Stimulated activated CD4-positive, alpha-beta T cell treated with anti-CD3 and anti-CD28 coated beads, Interleukin-2, amount 100 ng/mL, for 48 hours (primary cell): ENCODE results near the gene SPATA20.

Experiments used
- DNase-seq, 2 donors: peaks; one replicate each; pipeline ENCODE4 v3.0.0-alpha.2; 2020

The SPATA20 gene

GRCh38 chr17:50547035-50547735 is at the start of gene SPATA20:
TSS of gene SPATA20 (plus strand) at chr17:50547174. CDS start at chr17:50547209, 35 bp downstream.
- peak; percentile 77 to 84 for DNase-seq

GRCh38 chr17:50498021-50498874 is 48.7 kb upstream of the SPATA20 start:
- DNase-seq = no peak

GRCh38 chr17:50499270-50499669 is 47.7 kb upstream of the SPATA20 start:
- DNase-seq = no peak

GRCh38 chr17:50499721-50500120 is 47.3 kb upstream of the SPATA20 start:
- DNase-seq = no peak

DNA sequence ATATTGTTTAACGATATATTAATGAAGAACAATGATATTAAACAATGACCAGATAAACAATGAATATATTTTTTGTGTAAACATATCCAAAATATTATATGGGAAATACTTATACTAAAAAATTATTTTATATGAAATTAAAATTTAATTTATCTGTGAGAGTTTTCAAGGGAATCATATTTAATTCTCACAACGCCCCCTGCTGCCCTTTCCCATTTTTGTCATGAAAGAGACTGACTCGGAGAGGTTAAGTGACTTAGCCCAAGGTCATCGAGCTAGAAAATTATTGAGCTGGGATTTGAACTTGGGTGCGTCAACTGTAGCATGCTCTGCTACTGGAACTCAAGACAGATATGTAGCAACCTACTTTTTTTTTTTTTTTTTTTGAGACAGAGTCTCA is 45.9 kb upstream of the SPATA20 start:
- DNase-seq = peak in 1 of 2 donors; percentile 34

GRCh38 chr17:50502301-50502990 is 44.5 kb upstream of the SPATA20 start:
- no peak for DNase-seq

GRCh38 chr17:50505591-50506130 is 41.3 kb upstream of the SPATA20 start:
- no peak for DNase-seq

DNA sequence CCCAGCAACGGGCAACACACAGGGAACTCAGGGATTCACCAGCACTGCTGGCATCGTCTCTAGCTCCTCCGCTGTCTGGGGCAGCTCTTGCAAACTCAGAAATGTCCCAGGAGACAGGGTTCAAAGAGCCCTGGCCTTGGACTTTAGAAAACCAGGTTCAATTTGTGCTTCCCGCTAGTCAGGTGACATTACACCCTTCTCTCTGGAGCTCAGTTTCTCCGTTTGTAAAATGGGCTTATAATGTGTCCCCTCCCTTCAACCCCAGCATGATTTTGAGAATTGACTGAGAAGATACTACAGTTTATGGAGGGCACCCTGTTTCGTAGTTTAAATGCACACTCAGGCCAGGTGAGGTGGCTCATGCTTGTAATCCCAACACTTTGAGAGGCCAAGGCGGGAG is 40.7 kb upstream of the SPATA20 start:
- DNase-seq = no peak

- DNase-seq = peak; percentile 57 to 73
These were observed 39.0 kb upstream of the SPATA20 start, which contains the start of gene MYCBPAP for GRCh38 chr17:50507871-50508572. TSS of gene MYCBPAP (plus strand) at chr17:50508439. CDS start at chr17:50508675, 236 bp downstream.

DNA sequence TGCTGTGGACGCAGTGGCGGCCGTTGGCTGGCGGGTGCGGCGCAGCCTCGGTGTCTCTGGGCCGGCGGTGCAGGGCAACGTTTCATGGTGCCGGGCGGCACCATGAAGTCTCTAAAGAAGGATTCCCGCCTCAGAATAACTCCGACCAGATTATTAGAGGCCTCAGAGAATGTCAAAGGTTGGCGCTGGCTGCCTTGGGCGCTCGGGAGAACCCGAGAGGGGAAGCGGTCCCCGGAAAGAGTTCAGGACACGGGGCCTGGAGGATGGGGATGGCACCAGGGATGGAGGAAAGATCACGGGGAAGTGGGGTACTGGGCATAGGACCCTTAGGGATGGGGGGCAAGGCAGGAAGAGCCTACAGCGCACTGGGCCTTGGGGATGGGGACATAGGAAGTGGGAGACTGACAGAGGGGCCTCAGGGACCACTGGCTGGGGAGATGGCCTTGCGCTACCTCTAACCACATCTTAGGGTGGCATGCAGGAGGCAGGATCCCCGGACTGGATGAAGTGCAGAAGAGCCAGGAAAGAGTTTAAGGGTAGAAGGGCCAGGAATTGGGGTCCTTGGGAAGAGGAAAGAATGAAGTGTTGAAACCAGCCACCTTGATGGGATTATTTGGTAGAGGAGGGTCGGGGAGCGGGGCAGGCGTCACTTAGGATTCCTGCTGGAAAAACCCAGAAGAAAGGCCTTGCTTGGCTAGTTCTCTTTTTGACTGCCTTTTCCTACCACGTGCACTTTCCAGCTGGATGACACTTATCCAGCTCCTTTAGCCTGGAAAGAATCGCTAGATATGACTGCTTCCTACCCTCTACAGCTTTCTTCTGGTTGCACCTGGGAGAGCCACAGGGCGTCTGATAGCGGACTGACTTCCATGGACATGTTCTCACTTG is 38.2 kb upstream of the SPATA20 start:
- no peak for DNase-seq

DNA sequence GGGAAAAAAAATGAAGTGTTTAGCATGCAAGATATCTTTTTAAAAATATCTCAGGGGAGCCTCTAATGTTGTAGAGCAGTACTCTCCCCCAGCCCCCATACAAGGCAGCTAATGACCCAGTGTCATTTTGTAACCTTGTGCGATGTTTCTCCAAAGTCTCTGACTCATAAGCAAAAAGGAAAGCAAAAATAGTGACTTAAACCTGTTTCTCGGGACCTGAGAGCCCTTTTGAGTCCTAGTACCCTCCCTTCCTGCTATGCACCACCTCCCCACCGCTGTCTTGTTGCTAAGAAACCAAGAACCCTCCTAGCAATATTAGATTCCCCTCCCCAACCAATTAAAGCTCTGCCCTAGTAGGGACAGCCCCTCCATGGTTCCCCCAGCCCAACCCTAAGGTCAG is 35.9 kb upstream of the SPATA20 start:
- peak in 1 of 2 donors; percentile 33 for DNase-seq

GRCh38 chr17:50513495-50513894 is 33.5 kb upstream of the SPATA20 start:
- DNase-seq = no peak

DNA sequence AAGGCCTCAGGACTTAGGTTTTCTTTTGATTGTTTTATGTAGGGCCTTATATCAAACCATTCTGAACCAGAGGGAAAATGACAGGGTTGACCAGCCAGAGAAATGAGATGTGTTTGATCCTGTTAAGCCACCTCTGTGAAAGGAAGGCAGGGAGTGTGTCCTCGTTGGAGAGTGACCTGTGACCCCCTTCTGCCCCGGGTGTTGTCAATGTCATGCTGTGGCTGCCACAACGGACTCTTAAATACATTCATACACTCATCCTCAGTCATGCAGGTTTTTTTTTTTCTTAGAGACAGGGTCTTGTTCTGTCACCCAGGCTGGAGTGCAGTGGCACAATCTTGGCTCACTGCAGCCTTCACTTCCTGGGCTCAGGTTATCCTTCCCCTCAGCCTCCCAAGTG is 32.6 kb upstream of the SPATA20 start:
- no peak for DNase-seq

GRCh38 chr17:50514936-50515702 is 31.9 kb upstream of the SPATA20 start:
- no peak for DNase-seq

DNA sequence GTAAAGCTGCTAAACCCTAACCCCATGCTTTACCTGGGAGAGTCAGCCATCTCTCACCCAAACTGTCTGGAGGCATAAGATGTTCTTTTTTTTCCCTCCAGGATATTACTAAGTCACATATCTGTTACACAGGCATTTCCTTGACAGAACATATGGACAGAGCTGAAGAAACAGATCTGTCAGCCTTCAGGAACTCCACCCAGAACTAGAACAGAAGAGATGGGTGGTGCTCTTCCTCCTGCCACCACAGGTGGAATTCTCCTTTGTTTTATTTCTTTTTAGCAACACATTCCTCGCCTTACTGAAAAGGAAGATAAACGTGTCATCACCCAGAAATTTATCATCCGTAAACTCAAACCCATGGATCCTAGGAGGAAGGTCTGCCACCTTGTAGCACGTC is 30.0 kb upstream of the SPATA20 start:
- no peak for DNase-seq

DNA sequence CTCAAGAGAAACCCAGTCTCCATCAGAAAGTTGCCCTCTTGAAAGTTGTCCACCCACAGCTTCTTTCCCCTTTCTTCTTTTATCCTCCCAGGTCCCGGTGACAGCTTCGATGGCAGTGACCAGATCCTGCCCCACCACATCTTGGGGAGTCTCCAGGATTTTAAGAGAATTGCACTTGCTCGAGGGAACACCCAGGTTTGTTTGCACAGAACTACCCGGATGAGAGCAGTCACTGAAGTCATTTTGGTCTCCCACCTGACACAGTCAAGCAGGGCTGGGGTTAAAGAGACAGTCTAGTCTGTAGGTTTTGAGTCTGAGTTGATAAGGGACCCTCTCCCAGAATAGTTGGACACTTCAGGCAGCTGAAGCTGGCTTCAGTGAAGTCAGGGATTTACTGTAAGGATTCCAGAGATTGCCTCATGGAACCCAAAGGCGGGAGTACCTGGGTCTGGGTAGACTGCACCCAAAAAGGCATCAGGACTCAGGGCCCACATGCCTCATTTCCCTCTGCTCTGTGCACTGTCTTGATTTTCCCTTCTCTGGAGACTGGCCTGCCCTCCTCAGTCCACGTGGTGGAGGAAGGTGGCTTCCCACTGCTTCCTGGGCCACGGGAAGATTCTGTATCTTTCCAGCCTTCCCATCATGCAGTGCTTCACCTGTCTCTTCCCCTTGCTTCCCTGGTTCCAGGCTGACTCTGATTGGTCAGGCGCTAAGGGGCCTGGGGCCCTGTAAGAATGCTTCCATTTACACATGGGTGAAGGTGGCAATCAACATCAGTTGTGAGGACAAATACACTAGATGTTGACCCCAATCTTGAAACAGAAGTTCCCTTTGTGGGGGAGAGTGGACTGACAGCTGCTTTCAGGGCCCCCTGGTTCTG is 29.2 kb upstream of the SPATA20 start:
- no peak for DNase-seq

- DNase-seq = no peak
These were observed 28.5 kb upstream of the SPATA20 start for GRCh38 chr17:50518384-50519023.

DNA sequence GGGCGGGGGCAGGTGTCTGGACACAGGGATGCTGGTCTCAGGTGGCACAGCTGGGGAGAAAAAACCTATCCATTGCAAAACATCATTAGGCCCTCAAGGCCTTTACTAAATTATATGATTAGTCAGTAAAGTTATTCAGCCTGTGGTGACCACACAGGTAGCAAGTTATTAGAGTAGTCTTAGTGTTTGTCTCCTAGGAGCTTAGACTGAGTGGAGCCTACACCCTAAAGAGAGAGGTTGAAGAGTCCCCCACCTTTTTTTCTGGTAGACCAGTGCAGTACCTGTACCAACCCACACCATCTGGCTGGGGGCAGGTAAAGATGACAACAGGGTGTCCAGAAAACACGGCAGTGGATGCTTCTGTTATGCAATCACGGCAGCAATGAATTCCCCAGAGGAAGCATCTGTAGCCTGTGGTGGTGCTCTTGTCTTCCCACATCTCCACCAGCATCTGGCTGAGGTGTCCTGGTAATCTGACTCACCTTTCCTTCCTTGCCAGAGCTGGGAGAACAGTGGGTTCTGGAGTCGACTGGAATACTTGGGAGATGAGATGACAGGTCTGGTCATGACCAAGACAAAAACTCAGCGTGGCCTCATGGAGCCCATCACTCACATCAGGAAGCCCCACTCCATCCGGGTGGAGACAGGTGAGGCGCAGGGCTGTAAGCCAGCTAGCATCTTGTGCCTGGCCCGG is 27.7 kb upstream of the SPATA20 start:
- no peak for DNase-seq
